Endothelial cell of umbilical vein (primary cell): ENCODE results near the gene DDX47. TPM values are rescaled to one million over a fixed set of nuclear protein-coding genes. Genes with fewer than 3 reads are reported as not detected.

Source experiments
- BruUV-seq: library from RNA; stranded (reverse); fragments of 400-500 nt; replicated peaks from 2 replicates; lab custom pipeline; 2021; lab: Mats Ljungman, UMichigan
- CTCF ChIA-PET: fragments of 300-600, 350-600 bp; sonication (Branson Sonifier 250); formaldehyde crosslinking; loops from one replicate; lab custom pipeline; 2021; ENCODE audit warnings: antibody characterized with exemption, inconsistent platforms; lab: Charles Lee
- POLR2A ChIA-PET: fragments of 300-600, 350-600 bp; sonication (Branson Sonifier 250); formaldehyde crosslinking; loops from one replicate; lab custom pipeline; 2021; ENCODE audit warnings: antibody characterized with exemption, inconsistent platforms; lab: Charles Lee
- DNase-seq: peaks from one replicate; pipeline ENCODE4 v3.0.0-alpha.2; 2011; ENCODE audit warnings: low read depth, low spot score
- FAIRE-seq: peaks from 2 replicates; lab custom pipeline; 2011; peaks lifted over from hg19 to GRCh38; lab: Jason Lieb, UNC
- H2AFZ ChIP-seq: 2 replicates; pipeline ENCODE4 v1.6.0; 2012; ENCODE audit warnings: low read depth, low read length, control low read depth, inconsistent platforms
- H3K27ac ChIP-seq: 2 replicates; pipeline ENCODE4 v1.5.1; 2011; ENCODE audit warnings: low read depth, mild to moderate bottlenecking, control low read depth, low read length, moderate library complexity; ENCODE audit not compliant: insufficient read depth
- H3K27me3 ChIP-seq, 2 experiments: 2 replicates each; pipeline versions ENCODE4 v1.6.0 to v1.6.1; 2011; ENCODE audit warnings: low read length in 2 of 2, mixed read lengths in 1 of 2; ENCODE audit not compliant: control insufficient read depth in 2 of 2, insufficient read depth in 2 of 2
- H3K36me3 ChIP-seq, 2 experiments: 2 replicates in 1 of 2; 3 replicates in 1 of 2; pipeline ENCODE4 v1.5.1; 2011; ENCODE audit warnings: low read length in 2 of 2, mild to moderate bottlenecking in 1 of 2, moderate library complexity in 1 of 2; ENCODE audit not compliant: control insufficient read depth in 2 of 2, insufficient read depth in 2 of 2; ENCODE audit errors: extremely low read depth in 1 of 2
- H3K4me1 ChIP-seq: 3 replicates; pipeline ENCODE4 v1.5.1; 2011; ENCODE audit warnings: mild to moderate bottlenecking, low read length; ENCODE audit not compliant: control insufficient read depth, insufficient read depth; ENCODE audit errors: extremely low read depth
- H3K4me2 ChIP-seq: 2 replicates; pipeline ENCODE4 v1.6.1; 2011; ENCODE audit warnings: low read length, control low read depth, mixed read lengths; ENCODE audit not compliant: insufficient read depth
- H3K4me3 ChIP-seq, 3 experiments: fragments of 200-600 bp in 1 of 3; sonication (generic), shearing (Covaris generic) in 1 of 3; replicated peaks in 1 of 3; 2 replicates each; pipeline ENCODE4 v1.5.1; 2011 to 2016; ENCODE audit warnings: control low read depth in 3 of 3, low read length in 3 of 3, mild to moderate bottlenecking in 2 of 3, inconsistent platforms in 1 of 3, low read depth in 1 of 3, moderate library complexity in 1 of 3; ENCODE audit not compliant: insufficient read depth in 1 of 3
- H3K79me2 ChIP-seq: 2 replicates; pipeline ENCODE4 v1.6.0; 2012; ENCODE audit warnings: low read length, inconsistent platforms; ENCODE audit not compliant: control insufficient read depth, insufficient read depth
- H3K9ac ChIP-seq: replicated peaks from 2 replicates; pipeline ENCODE3; 2011; ENCODE audit warnings: low read length, control low read depth; ENCODE audit not compliant: insufficient read depth; ENCODE audit errors: extremely low read depth
- H3K9me1 ChIP-seq: replicated peaks from 3 replicates; pipeline ENCODE4 v1.6.0; 2011; ENCODE audit warnings: mild to moderate bottlenecking, low read length; ENCODE audit not compliant: control insufficient read depth, insufficient read depth; ENCODE audit errors: extremely low read depth
- H3K9me3 ChIP-seq: replicated peaks from 2 replicates; pipeline ENCODE4 v1.5.1; 2012; ENCODE audit warnings: low read length, inconsistent platforms; ENCODE audit not compliant: control insufficient read depth, insufficient read depth
- H4K20me1 ChIP-seq: replicated peaks from 2 replicates; pipeline ENCODE3; 2011; ENCODE audit warnings: mild to moderate bottlenecking, low read length; ENCODE audit not compliant: control insufficient read depth, insufficient read depth; ENCODE audit errors: extremely low read depth
- CTCF ChIP-seq, 2 donors: IDR thresholded peaks; 1 replicate in 1 of 2; 2 replicates in 1 of 2; pipeline ENCODE4 v1.5.1; 2011; ENCODE audit warnings: low read length in 2 of 2, mild to moderate bottlenecking in 2 of 2, moderate library complexity in 2 of 2, control low read depth in 1 of 2, inconsistent platforms in 1 of 2, low read depth in 1 of 2; ENCODE audit not compliant: insufficient read depth in 1 of 2; ENCODE audit errors: extremely low read depth in 1 of 2
- EZH2 ChIP-seq: IDR thresholded peaks from 2 replicates; pipeline ENCODE4 v1.6.1; 2012; ENCODE audit warnings: borderline replicate concordance, low read depth, mild to moderate bottlenecking, moderate library complexity, low read length, inconsistent platforms; ENCODE audit not compliant: severe bottlenecking
- FOS ChIP-seq: IDR thresholded peaks from 2 replicates; pipeline ENCODE4 v1.6.1; 2011; ENCODE audit warnings: mild to moderate bottlenecking, low read length, moderate library complexity, borderline replicate concordance; ENCODE audit not compliant: insufficient read depth
- GATA2 ChIP-seq: IDR thresholded peaks from 2 replicates; pipeline ENCODE4 v1.7.0; 2011; ENCODE audit warnings: low read depth, mild to moderate bottlenecking, moderate library complexity, mixed read lengths, low read length; ENCODE audit not compliant: insufficient read length, insufficient read depth
- JUN ChIP-seq: IDR thresholded peaks from 2 replicates; pipeline ENCODE4 v1.6.1; 2011; ENCODE audit warnings: borderline replicate concordance, low read depth; ENCODE audit not compliant: insufficient read length, insufficient read depth
- MAX ChIP-seq: IDR thresholded peaks from 2 replicates; pipeline ENCODE4 v1.6.1; 2011; ENCODE audit not compliant: insufficient read depth, insufficient read length
- MYC ChIP-seq: IDR thresholded peaks from one replicate; pipeline ENCODE4 v1.6.1; 2011; ENCODE audit warnings: mild to moderate bottlenecking, low read depth, low read length
- POLR2A ChIP-seq: IDR thresholded peaks from 2 replicates; pipeline ENCODE4 v1.6.1; 2012; ENCODE audit warnings: low read depth, mild to moderate bottlenecking, control low read depth, low read length
- POLR2AphosphoS5 ChIP-seq: IDR thresholded peaks from 2 replicates; pipeline ENCODE4 v1.6.1; 2012; ENCODE audit warnings: low read depth, mild to moderate bottlenecking, control low read depth, low read length, moderate library complexity; ENCODE audit not compliant: insufficient read depth
- dilution Hi-C: fragments of 300-500 bp; cut with MboI; formaldehyde crosslinking; loops from one replicate; pipeline ENCODE4 v1.15.0; 2019; ENCODE audit warnings: low sequenced_read_pairs; ENCODE audit not compliant: extremely low pct_ligation_motif_present
- intact Hi-C: fragments of 100-400 bp; cut with micrococcal nuclease; formaldehyde crosslinking; loops from one replicate; pipeline ENCODE4 v1.10.0; 2022
- polyA plus RNA-seq, 4 experiments: library from polyadenylated mRNA; depleted of rRNA in 3 of 4; stranded (reverse) in 3 of 4; unstranded in 1 of 4; fragments of >200 nt; gene quantifications; 2 replicates each; pipeline versions ENCODE4 v1.2.1 to v1.2.3, GENCODE V29; 2011 to 2012; ENCODE audit warnings: missing spikeins in 1 of 4
- total RNA-seq: library from RNA; stranded (reverse); gene quantifications from 2 replicates; pipeline ENCODE4 v1.2.3, GENCODE V29; 2021

DDX47 gene
- total and polyA plus RNA-seq, 2 donors (not counting 3 experiments of a cell fraction or from before 2014, with no cell fraction given): 73.4 to 74.6 TPM

GRCh38 chr12:12812618-12813119, 477 bp upstream of the DDX47 start:
- no peak overlapping the region for H3K4me2 ChIP-seq
- H2AFZ ChIP-seq: peak overlapping the region; percentile 10
- intact Hi-C loops: loop anchor here (1.0 kb wide), 1 partner anchor 24 kb away; no protein-coding TSS in a partner anchor
- peaks cover 45% of the 10 kb centered on the region for H3K79me2 ChIP-seq
- H3K36me3 ChIP-seq: peaks cover 0 to 1% of the 10 kb centered on the region in 2 experiments
- DNase-seq (no peak), FAIRE-seq (no peak)
- ChIA-PET CTCF (interaction anchor here (0.8 to 2.3 kb wide), 11 partner anchors 9 to 420 kb away, joined by 3 to 12 read pairs (median 4); partner anchors contain the start of gene GPRC5A), POLR2A (interaction anchor here (0.6 to 1.4 kb wide), 2 partner anchors 79 to 718 kb away, joined by 3 to 5 read pairs; partner anchors contain the start of gene GPRC5A)
- no peaks in the 10 kb centered on the region for H3K27me3 ChIP-seq
- no peak overlapping the region for H3K9ac ChIP-seq
- no peaks in the 10 kb centered on the region for H3K9me3 ChIP-seq
- H3K4me3 ChIP-seq: no peak overlapping the region
- H4K20me1 ChIP-seq: no peaks in the 10 kb centered on the region
- no peaks in the 10 kb centered on the region for H3K9me1 ChIP-seq
- TF ChIP-seq FOS (no peak), CTCF (IDR thresholded peaks at IDR 0.05; ENCODE audit: extremely low read depth in 1 of 2, insufficient read depth in 1 of 2, low read depth in 1 of 2, low read length in 2 of 2) (no peak), POLR2AphosphoS5 (no peak), EZH2 (no peak), MYC (no peak), POLR2A (no peak), MAX (no peak), GATA2 (no peak), JUN (no peak)
- peak overlapping the region; percentile 94 for H3K27ac ChIP-seq
- H3K4me1 ChIP-seq: peaks cover 28% of the 10 kb centered on the region
- dilution Hi-C loops: no loop called here
- no TSS peak for BruUV-seq
